Measurements from ENCODE around the gene TRMT10C.
"Not testable (repeated sequence)": the region's sequence is repeated elsewhere in the genome, so short reads cannot be mapped to it uniquely, and the experiment has no call there.

The TRMT10C gene

GRCh38 chr3:101561630-101562328 is at the start of gene TRMT10C:
TRMT10C (plus strand) TSS chr3:101561868; CDS start chr3:101564782, 2,914 bp downstream.
- peak; percentile 93 for DNase-seq

- DNase-seq = no peak
Observed at GRCh38 chr3:101512396-101512645, 49.3 kb upstream of the TRMT10C start.

GRCh38 chr3:101512646-101513418 is 48.8 kb upstream of the TRMT10C start, which contains the start of gene SENP7:
SENP7 (minus strand) TSS chr3:101513212; CDS start chr3:101513130, 82 bp downstream.
- DNase-seq = peak; percentile 72

DNA sequence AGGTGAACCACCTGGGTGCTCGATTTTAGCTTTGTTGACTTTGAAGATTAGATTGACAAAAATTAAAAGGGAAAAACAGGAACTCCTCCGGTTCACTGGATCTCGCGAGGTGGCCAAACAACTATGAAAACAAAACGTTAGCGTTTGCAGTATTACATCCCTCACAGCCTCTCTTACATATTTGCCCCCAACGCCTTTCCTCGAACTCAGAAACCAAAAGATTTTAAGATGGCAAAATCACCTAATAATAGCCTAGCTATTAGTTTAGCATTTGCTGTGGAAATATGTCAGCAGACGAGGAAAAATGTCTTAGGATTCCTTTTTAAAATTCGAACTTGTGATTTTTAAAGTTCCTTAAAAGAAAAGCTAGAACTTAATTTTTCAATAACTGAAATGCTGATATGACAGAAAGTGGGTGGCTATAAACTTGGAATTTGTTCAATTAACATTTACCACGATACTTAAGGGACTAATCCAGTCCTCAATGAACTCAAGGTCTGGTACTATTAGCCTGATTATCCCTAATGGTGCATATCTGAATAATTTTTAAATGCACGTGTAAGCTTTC is 48.2 kb upstream of the TRMT10C start:
- DNase-seq = no peak

GRCh38 chr3:101518421-101518871 is 43.2 kb upstream of the TRMT10C start:
- peak; percentile 59 for DNase-seq

GRCh38 chr3:101519685-101520365 is 41.8 kb upstream of the TRMT10C start:
- no peak for DNase-seq

DNA sequence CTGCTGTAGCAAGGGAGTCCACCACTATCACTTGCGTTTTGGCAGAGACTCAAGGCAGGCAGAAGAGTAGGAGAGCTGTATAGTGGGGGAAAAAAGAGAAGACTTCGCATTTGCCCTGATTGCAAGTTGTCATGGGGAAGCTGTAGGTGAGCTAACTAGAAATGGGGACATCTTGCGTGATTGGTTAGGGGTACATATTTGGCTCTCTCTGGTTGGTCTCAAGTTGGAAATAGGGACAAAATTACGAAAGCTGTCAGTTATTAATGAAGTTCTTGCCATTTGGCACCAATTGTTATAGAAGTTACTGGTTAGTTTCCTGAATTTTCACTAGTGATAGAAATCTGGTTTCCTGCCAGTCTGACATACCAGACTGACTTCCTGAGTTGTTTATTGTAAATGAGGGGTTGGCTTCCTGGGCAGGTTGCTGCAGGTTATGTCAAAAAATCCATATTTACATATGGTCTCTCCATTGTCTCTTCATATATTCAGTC is 40.4 kb upstream of the TRMT10C start:
- no peak for DNase-seq

GRCh38 chr3:101527441-101527840 is 34.2 kb upstream of the TRMT10C start:
- no peak for DNase-seq

GRCh38 chr3:101527906-101528305 is 33.8 kb upstream of the TRMT10C start:
- DNase-seq = no peak

GRCh38 chr3:101529816-101530685 is 31.6 kb upstream of the TRMT10C start:
- no peak for DNase-seq

DNA sequence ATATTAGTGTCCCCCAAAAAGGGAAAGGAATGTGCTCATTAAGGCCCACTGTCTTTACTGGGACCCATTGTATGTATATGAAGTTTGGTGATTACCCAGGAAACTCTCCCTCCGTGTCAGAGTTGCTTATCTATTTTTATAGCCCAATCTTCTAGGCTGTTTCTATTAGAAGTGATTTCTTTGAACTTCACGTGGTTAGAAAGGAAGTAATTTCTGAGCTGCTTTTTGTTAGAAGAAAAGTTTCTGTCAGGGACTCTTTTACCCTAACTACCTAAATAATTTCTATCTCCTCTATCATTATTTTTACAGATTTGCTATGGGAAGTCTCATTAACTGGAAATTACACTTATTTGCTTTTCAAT is 31.0 kb upstream of the TRMT10C start:
- no peak for DNase-seq

GRCh38 chr3:101531473-101532086 is 30.1 kb upstream of the TRMT10C start:
- no peak for DNase-seq

GRCh38 chr3:101532783-101533602 is 28.7 kb upstream of the TRMT10C start:
- DNase-seq = no peak

DNA sequence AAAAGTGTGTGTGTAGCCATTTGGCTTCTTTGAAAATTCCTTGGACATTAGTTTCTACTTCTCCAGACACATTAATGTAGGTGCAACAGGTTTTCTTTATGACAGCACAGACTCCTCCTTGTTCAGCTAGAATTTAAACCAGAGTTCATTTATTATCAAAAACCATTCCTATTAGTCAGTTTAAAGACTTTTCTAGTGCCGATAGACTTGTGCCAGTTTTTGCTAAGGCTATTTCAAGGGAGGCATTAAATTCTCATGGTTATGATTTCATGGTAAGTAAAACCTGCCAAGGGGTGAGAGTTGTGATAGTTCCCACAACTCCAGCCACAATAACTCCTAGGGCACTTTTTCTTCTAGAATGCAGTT is 28.1 kb upstream of the TRMT10C start:
- DNase-seq = no peak

DNA sequence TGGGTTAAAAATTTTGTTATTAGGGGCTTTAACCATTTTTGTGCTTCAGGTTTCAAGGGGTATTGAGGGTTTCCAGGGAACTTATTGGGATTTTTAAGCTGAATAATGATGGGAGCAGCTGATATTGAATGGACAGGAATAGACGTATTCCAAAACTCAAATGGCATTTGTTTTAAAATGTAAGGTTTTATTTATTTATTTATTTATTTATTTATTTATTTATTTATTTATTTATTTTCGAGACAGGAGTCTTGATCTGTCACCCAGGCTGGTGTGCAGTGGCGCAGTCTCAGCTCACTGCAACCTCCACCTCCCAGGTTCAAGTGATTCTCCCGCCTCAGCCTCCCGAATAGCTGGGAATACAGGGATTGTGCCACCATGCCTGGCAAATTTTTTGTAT is 26.4 kb upstream of the TRMT10C start:
- DNase-seq = no peak

- no peak for DNase-seq
Observed at GRCh38 chr3:101536266-101536665, 25.4 kb upstream of the TRMT10C start.

GRCh38 chr3:101536955-101537354 is 24.7 kb upstream of the TRMT10C start:
- not testable (repeated sequence) for DNase-seq

- DNase-seq = no peak
Observed at GRCh38 chr3:101542957-101543356, 18.7 kb upstream of the TRMT10C start.

DNA sequence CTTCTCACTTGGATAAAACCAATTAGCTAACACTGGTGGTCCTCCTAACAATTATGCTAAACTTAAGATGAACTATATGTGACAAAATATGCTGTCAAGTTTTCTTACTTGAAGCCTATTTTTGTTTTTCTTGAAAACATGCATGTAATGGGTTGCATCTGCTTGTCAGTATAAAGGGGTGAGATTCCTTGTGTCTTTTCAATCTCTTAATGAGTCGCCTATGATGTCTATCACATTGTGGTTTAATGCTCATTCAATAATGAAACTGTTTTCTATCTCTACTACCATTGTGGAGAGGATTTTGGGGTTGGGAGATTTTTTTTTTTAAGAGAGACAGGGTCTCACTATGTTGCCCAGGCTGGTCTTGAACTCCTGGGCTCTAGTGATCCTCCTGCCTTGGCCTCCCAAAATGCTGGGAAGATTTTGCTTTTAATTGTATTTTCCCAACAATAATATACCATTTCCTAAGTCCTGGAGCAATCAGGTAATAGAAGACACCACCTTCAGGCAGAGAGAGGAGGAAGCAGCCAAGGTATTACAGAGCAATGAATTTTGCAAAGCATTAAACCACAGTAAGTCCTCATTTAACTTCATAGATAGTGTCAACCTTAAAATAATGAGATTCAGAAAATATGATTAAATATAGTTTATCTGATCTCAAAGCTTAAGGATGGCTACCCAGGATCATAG is 17.4 kb upstream of the TRMT10C start:
- DNase-seq = no peak

DNA sequence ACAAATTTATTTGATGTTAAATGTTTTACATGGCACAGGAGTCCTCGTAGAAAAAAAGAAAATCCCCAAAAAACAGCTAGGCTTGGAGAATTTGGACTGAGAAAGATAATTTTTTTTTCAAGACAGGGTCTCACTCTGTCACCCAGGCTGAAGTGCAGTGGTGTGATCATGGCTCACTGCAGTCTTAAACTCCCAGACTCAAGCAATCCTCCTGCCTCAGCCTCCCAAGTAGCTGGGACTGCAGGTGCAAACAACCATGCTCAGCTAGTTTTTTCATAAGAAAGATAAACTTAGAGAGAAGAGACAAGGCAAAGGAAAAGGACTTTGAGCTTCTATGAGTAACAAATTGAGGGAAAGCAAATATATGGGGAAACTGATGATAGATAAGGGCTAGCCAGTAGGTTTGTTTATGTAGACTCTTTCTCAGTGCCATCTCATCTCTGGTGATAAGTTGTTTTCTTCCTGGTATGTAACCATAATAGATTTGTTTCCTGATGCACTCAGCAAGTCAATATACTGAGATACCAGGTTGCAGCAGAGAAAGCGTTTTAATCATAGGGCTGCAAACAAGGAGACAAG is 13.1 kb upstream of the TRMT10C start:
- DNase-seq = no peak

Measured in stimulated activated CD4-positive, alpha-beta T cell treated with anti-CD3 and anti-CD28 coated beads, Interleukin-1b, Interleukin-23, amount 100 ng/mL, for 48 hours (primary cell).